HepG2 (cell line): Measurements from ENCODE around the gene RASA3. TPM values are rescaled to one million over a fixed set of nuclear protein-coding genes. Genes with fewer than 3 reads are reported as not detected.

Source experiments
- ATAC-seq: fragments of 200-7000 bp; cut with Tn5 transposase; 3 replicates; pipeline ENCODE4 v1.9.1; 2020; ENCODE audit warnings: mild to moderate bottlenecking, moderate library complexity
- BruUV-seq: library from RNA; stranded (reverse); fragments of 400-500 nt; replicated peaks from 2 replicates; lab custom pipeline; 2021; lab: Mats Ljungman, UMichigan
- CTCF ChIA-PET: fragments of 300-600 bp; formaldehyde crosslinking; extraction: SDS; loops from one replicate; lab custom pipeline; 2021; ENCODE audit warnings: low total read pairs, inconsistent platforms, low intra/inter-chr PET ratio; lab: Yijun Ruan, JAX
- POLR2A ChIA-PET: fragments of 350-600 bp; sonication (Branson Sonifier 250); formaldehyde crosslinking; loops from one replicate; lab custom pipeline; 2020; ENCODE audit warnings: antibody characterized with exemption, inconsistent platforms; lab: Yijun Ruan, JAX
- DNase-seq: peaks from one replicate; pipeline ENCODE4 v3.0.0-alpha.2; 2015; ENCODE audit warnings: low spot score
- FAIRE-seq: peaks from 3 replicates; lab custom pipeline; 2011; peaks lifted over from hg19 to GRCh38; lab: Jason Lieb, UNC
- H2AFZ ChIP-seq: one replicate; pipeline ENCODE4 v1.6.1; 2011; ENCODE audit warnings: low read length, inconsistent platforms
- H3K27ac ChIP-seq: fragments of 300-600 bp; 3 replicates; pipeline ENCODE4 v1.8.0; 2011; ENCODE audit warnings: mixed run types, mild to moderate bottlenecking, mixed read lengths, low read length, inconsistent platforms; ENCODE audit not compliant: insufficient read depth; ENCODE audit errors: extremely low read length
- H3K27me3 ChIP-seq, 2 experiments: fragments of 200-600 bp in 1 of 2; 2 replicates in 1 of 2; 3 replicates in 1 of 2; pipeline versions ENCODE4 v1.6.0 to v1.8.0; 2011; ENCODE audit warnings: low read length in 2 of 2, mild to moderate bottlenecking in 2 of 2, moderate library complexity in 2 of 2, inconsistent platforms in 1 of 2; ENCODE audit not compliant: insufficient read depth in 2 of 2, control insufficient read depth in 1 of 2
- H3K36me3 ChIP-seq, 2 experiments: fragments of 200-600 bp in 1 of 2; replicated peaks in 1 of 2; 2 replicates in 1 of 2; 3 replicates in 1 of 2; pipeline versions ENCODE4 v1.5.1 to v1.8.0; 2011; ENCODE audit warnings: low read length in 2 of 2, inconsistent platforms in 1 of 2; ENCODE audit not compliant: insufficient read depth in 2 of 2, control insufficient read depth in 1 of 2
- H3K4me1 ChIP-seq: 2 replicates; pipeline ENCODE4 v1.5.1; 2012; ENCODE audit warnings: low read length, inconsistent platforms; ENCODE audit not compliant: insufficient read depth
- H3K4me2 ChIP-seq: 2 replicates; pipeline ENCODE4 v1.6.0; 2011; ENCODE audit warnings: low read depth, low read length, inconsistent platforms
- H3K4me3 ChIP-seq, 3 experiments: fragments of 200-600 bp in 1 of 3; sonication (generic), shearing (Covaris generic) in 1 of 3; replicated peaks in 1 of 3; 2 replicates each; pipeline ENCODE4 v1.5.1; 2011 to 2016; ENCODE audit warnings: low read length in 3 of 3, inconsistent platforms in 2 of 3, low read depth in 2 of 3, mild to moderate bottlenecking in 2 of 3, control low read depth in 1 of 3, mixed read lengths in 1 of 3; ENCODE audit not compliant: insufficient read depth in 1 of 3
- H3K79me2 ChIP-seq: one replicate; pipeline ENCODE4 v1.6.1; 2011; ENCODE audit warnings: low read length, inconsistent platforms; ENCODE audit not compliant: insufficient read depth
- H3K9ac ChIP-seq: 2 replicates; pipeline ENCODE4 v1.6.0; 2011; ENCODE audit warnings: mild to moderate bottlenecking, low read depth, low read length, inconsistent platforms; ENCODE audit not compliant: insufficient read depth
- H3K9me3 ChIP-seq: 2 replicates; pipeline ENCODE4 v1.5.1; 2012; ENCODE audit warnings: mild to moderate bottlenecking, low read length
- H4K20me1 ChIP-seq: 2 replicates; pipeline ENCODE4 v1.6.0; 2011; ENCODE audit warnings: inconsistent platforms, mild to moderate bottlenecking, low read length, moderate library complexity; ENCODE audit not compliant: insufficient read depth
- PCBP1 ChIP-seq: fragments of 200-400 bp; formaldehyde crosslinking; IDR thresholded peaks from 2 replicates; pipeline ENCODE4 v1.6.1; 2017; ENCODE audit warnings: mild to moderate bottlenecking, low read depth, low read length, borderline replicate concordance
- ZC3H4 ChIP-seq: sonication (generic); formaldehyde crosslinking; IDR thresholded peaks from 2 replicates; pipeline ENCODE4 v1.4.0; 2020; ENCODE audit warnings: missing genetic modification reagents, borderline replicate concordance
- WGBS: methylation state at CpG from one replicate; pipeline ENCODE4 v1.1.6; 2017; ENCODE audit warnings: low lambda C conversion rate; 5-methylcytosine and 5-hydroxymethylcytosine counted together
- in situ Hi-C: cut with HindIII; loops from 2 replicates; pipeline ENCODE4 v1.10.0; 2017; ENCODE audit warnings: low pct_unique_long_range_greater_than_20kb; ENCODE audit not compliant: extremely low pct_ligation_motif_present
- intact Hi-C: fragments of 100-400 bp; cut with micrococcal nuclease; formaldehyde crosslinking; loops from one replicate; pipeline ENCODE4 v1.10.0; 2022; ENCODE audit not compliant: unreplicated experiment
- polyA plus RNA-seq, 8 experiments: library from polyadenylated mRNA; depleted of rRNA in 3 of 8; stranded (reverse) in 7 of 8; unstranded in 1 of 8; fragments of >200 nt; fragmentation: Illumina TruSeq in 4 of 8; extraction: Trizol in 4 of 8; gene quantifications; 2 replicates each; pipeline versions ENCODE4 v1.2.1 to v1.2.3, GENCODE V29; 2011 to 2016; ENCODE audit warnings: low read depth in 4 of 8, missing spikeins in 1 of 8, mixed read lengths in 1 of 8; ENCODE audit not compliant: insufficient read depth in 1 of 8
- total RNA-seq, 5 experiments: library from RNA; depleted of rRNA; stranded (reverse); fragments of >200 nt; fragmentation: Illumina TruSeq; extraction: Trizol; gene quantifications; 2 replicates each; pipeline ENCODE4 v1.2.3, GENCODE V29; 2016; ENCODE audit warnings: low read depth in 1 of 5
- TF ChIP-seq, protein P1 (sequence below): fragments of 450-650 bp; IDR thresholded peaks from 2 replicates; pipeline ENCODE4 v1.6.1; 2016
- TF ChIP-seq, protein P2 (sequence below): sonication (generic); formaldehyde crosslinking; IDR thresholded peaks from 2 replicates; pipeline ENCODE4 v1.8.0; 2022; ENCODE audit warnings: mild to moderate bottlenecking, missing genetic modification reagents, borderline replicate concordance

Gene RASA3
- total and polyA plus RNA-seq, 2 of the 13 experiments (the other 11 are each of a cell fraction or from before 2014, with no cell fraction given) = 0.05 TPM; not detected in 1

DNA sequence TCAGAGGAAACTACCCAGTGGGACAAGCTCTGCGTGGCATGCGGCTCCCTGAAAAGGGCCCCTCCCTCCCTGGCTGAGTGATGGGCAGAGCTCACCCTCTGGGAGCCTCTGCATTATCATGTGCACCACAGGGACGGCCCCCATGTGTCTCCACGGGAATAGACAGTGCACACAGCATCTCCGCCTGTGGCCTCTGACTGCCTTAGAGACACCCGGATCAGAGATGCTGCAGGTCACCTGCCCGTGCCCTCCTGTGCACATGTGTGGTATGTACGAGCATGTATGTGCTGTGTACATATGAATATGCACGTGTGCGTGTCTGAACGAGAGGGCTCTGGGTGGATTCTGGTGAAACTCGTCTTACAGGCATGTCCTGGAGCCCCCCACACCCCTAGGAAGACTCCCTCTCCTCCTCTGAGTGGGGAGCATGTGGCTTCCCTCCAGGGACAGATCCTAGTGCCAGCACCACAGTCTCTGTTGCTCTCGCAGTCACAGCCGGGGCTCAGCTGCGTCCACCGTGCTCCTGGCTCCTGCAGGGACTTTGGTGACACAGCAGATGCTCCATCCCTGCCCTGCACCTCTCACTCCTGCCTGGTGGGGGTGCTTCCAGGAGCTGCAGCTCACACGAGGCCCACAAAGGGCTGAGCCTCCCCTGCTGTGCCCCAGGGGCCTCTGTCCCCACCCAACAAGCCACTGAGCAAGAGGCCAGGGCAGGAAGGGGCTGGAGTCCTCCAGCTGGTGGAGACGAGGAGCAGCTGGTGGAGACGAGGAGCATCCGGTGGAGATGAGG lies 178.2 kb downstream of the RASA3 start:
- POLR2A ChIA-PET = no interaction called here
- FAIRE-seq (no peak), ATAC-seq (peak; percentile 20; the same call in 2 of the 3 replicates), DNase-seq (no peak)
- Histone ChIP-seq H3K4me3 (no peak overlapping the region), H3K9me3 (peaks cover 12% of the 10 kb centered on the region), H3K27ac (no peak overlapping the region), H3K4me1 (peaks cover 5% of the 10 kb centered on the region; the same call in 1 of the 2 replicates), H3K4me2 (no peak overlapping the region), H2AFZ (no peak overlapping the region), H3K36me3 (no peaks in the 10 kb centered on the region), H3K79me2 (no peaks in the 10 kb centered on the region), H3K27me3 (peaks cover 3 to 13% of the 10 kb centered on the region in 2 experiments; a peak in 3 of 5 replicates)
- in situ Hi-C loops = no loop called here
- intact Hi-C loops = no loop called here
- CTCF ChIA-PET = interaction anchor here (0.8 kb wide), 1 partner anchor 273 kb away, joined by 3 read pairs; no protein-coding TSS in a partner anchor
- no TSS peak for BruUV-seq
- no peak for TF ChIP-seq PCBP1
- TF ChIP-seq, protein P1, sequence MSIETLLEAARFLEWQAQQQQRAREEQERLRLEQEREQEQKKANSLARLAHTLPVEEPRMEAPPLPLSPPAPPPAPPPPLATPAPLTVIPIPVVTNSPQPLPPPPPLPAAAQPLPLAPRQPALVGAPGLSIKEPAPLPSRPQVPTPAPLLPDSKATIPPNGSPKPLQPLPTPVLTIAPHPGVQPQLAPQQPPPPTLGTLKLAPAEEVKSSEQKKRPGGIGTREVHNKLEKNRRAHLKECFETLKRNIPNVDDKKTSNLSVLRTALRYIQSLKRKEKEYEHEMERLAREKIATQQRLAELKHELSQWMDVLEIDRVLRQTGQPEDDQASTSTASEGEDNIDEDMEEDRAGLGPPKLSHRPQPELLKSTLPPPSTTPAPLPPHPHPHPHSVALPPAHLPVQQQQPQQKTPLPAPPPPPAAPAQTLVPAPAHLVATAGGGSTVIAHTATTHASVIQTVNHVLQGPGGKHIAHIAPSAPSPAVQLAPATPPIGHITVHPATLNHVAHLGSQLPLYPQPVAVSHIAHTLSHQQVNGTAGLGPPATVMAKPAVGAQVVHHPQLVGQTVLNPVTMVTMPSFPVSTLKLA = peak; percentile 23; the same call in 1 of the 2 replicates
- TF ChIP-seq, protein P2, sequence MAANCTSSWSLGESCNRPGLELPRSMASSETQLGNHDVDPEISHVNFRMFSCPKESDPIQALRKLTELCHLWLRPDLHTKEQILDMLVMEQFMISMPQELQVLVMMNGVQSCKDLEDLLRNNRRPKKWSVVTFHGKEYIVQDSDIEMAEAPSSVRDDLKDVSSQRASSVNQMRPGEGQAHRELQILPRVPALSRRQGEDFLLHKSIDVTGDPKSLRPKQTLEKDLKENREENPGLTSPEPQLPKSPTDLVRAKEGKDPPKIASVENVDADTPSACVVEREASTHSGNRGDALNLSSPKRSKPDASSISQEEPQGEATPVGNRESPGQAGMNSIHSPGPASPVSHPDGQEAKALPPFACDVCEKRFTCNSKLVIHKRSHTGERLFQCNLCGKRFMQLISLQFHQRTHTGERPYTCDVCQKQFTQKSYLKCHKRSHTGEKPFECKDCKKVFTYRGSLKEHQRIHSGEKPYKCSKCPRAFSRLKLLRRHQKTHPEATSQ (CRISPR knock-in tag) = no peak
- TF ChIP-seq ZC3H4 (CRISPR knock-in tag) = no peak
- TF ChIP-seq, all 625 proteins: peak for 1
- WGBS = 33% methylated on average over 3 of the region's 20 CpGs
- no peaks in the 10 kb centered on the region for H4K20me1 ChIP-seq
- no peak overlapping the region for H3K9ac ChIP-seq
